H1 (cell line): Measurements from ENCODE around the gene RALA. TPM values are rescaled to one million over a fixed set of nuclear protein-coding genes. Genes with fewer than 3 reads are reported as not detected.

Source experiments
- CTCF ChIA-PET: fragments of 300-600 bp; sonication (Branson Sonifier 250); formaldehyde crosslinking; loops from one replicate; lab custom pipeline; 2021; ENCODE audit not compliant: partially characterized antibody; lab: Charles Lee
- POLR2A ChIA-PET: fragments of 300-600 bp; sonication (Branson Sonifier 250); formaldehyde crosslinking; loops from one replicate; lab custom pipeline; 2021; ENCODE audit warnings: inconsistent platforms; ENCODE audit not compliant: partially characterized antibody; lab: Charles Lee
- DNase-seq, 2 experiments: peaks; one replicate each; pipeline versions ENCODE4 v3.0.0 to v3.0.0-alpha.2; 2010 to 2022; ENCODE audit warnings: low spot score in 2 of 2, low read depth in 1 of 2, mixed read lengths in 1 of 2
- FAIRE-seq: peaks from 2 replicates; lab custom pipeline; 2011; peaks lifted over from hg19 to GRCh38; lab: Jason Lieb, UNC
- H2AFZ ChIP-seq: 2 replicates; pipeline ENCODE4 v1.8.1; 2012; ENCODE audit warnings: low read length, inconsistent platforms
- H2AK5ac ChIP-seq: 2 replicates; pipeline ENCODE4 v1.6.1; 2013; ENCODE audit warnings: low read depth, low read length
- H2BK120ac ChIP-seq: replicated peaks from 2 replicates; pipeline ENCODE3; 2013; ENCODE audit warnings: low read depth, low read length, inconsistent platforms
- H2BK12ac ChIP-seq: 2 replicates; pipeline ENCODE4 v1.6.1; 2013; ENCODE audit warnings: low read depth, low read length
- H2BK15ac ChIP-seq: 2 replicates; pipeline ENCODE4 v1.6.1; 2013; ENCODE audit warnings: low read length
- H2BK20ac ChIP-seq: 2 replicates; pipeline ENCODE4 v1.6.1; 2013; ENCODE audit warnings: low read length
- H2BK5ac ChIP-seq: 2 replicates; pipeline ENCODE4 v1.6.1; 2013; ENCODE audit warnings: low read depth, low read length
- H3K14ac ChIP-seq: 2 replicates; pipeline ENCODE4 v1.6.1; 2013; ENCODE audit warnings: inconsistent platforms; ENCODE audit not compliant: insufficient read length
- H3K18ac ChIP-seq: 2 replicates; pipeline ENCODE4 v1.6.1; 2013; ENCODE audit warnings: low read length; ENCODE audit errors: extremely low read depth
- H3K23ac ChIP-seq: 2 replicates; pipeline ENCODE4 v1.6.1; 2013; ENCODE audit warnings: inconsistent platforms; ENCODE audit not compliant: insufficient read length
- H3K23me2 ChIP-seq: 2 replicates; pipeline ENCODE4 v1.6.1; 2013; ENCODE audit warnings: low read depth, low read length
- H3K27ac ChIP-seq: 2 replicates; pipeline ENCODE4 v1.6.1; 2011; ENCODE audit warnings: low read depth, low read length, inconsistent platforms
- H3K27me3 ChIP-seq, 4 experiments: replicated peaks in 1 of 4; 1 replicate in 1 of 4; 2 replicates in 3 of 4; pipeline versions ENCODE4 v1.6.1 to v1.8.1; 2011 to 2013; ENCODE audit warnings: low read length in 3 of 4, mild to moderate bottlenecking in 3 of 4, inconsistent platforms in 2 of 4, mixed read lengths in 2 of 4, moderate library complexity in 1 of 4; ENCODE audit not compliant: control insufficient read depth in 3 of 4, insufficient read depth in 3 of 4; ENCODE audit errors: extremely low read depth in 1 of 4
- H3K36me3 ChIP-seq, 4 experiments: 2 replicates each; pipeline versions ENCODE4 v1.6.1 to v1.8.1; 2011 to 2013; ENCODE audit warnings: mild to moderate bottlenecking in 4 of 4, low read length in 3 of 4, moderate library complexity in 2 of 4, control low read depth in 1 of 4, inconsistent platforms in 1 of 4; ENCODE audit not compliant: insufficient read depth in 4 of 4, control insufficient read depth in 2 of 4
- H3K4ac ChIP-seq: replicated peaks from 2 replicates; pipeline ENCODE3; 2013; ENCODE audit warnings: low read length, low read depth, mixed read lengths, inconsistent platforms; ENCODE audit not compliant: insufficient read length
- H3K4me1 ChIP-seq, 4 experiments: replicated peaks in 1 of 4; 1 replicate in 1 of 4; 2 replicates in 3 of 4; pipeline versions ENCODE4 v1.6.1 to v1.8.1; 2011 to 2013; ENCODE audit warnings: low read length in 3 of 4, inconsistent platforms in 2 of 4, mixed read lengths in 1 of 4; ENCODE audit not compliant: insufficient read depth in 4 of 4, control insufficient read depth in 3 of 4
- H3K4me2 ChIP-seq, 2 experiments: 2 replicates each; pipeline versions ENCODE4 v1.6.1 to v1.8.1; 2011 to 2013; ENCODE audit warnings: low read depth in 2 of 2, low read length in 2 of 2, control low read depth in 1 of 2, inconsistent platforms in 1 of 2, mild to moderate bottlenecking in 1 of 2; ENCODE audit not compliant: insufficient read depth in 1 of 2
- H3K4me3 ChIP-seq, 4 experiments: fragments of 200-600, 300-600 bp in 1 of 4; sonication (generic), shearing (Covaris generic), sonication (Bioruptor Twin) in 1 of 4; 2 replicates each; pipeline versions ENCODE4 v1.5.1 to v1.8.1; 2011 to 2016; ENCODE audit warnings: low read length in 4 of 4, low read depth in 3 of 4, control low read depth in 2 of 4, inconsistent platforms in 2 of 4, mild to moderate bottlenecking in 2 of 4, mixed read lengths in 1 of 4, moderate library complexity in 1 of 4; ENCODE audit not compliant: insufficient read depth in 2 of 4; ENCODE audit errors: extremely low read depth in 1 of 4
- H3K56ac ChIP-seq: replicated peaks from 2 replicates; pipeline ENCODE3; 2013; ENCODE audit warnings: low read depth, mild to moderate bottlenecking, mixed read lengths, low read length, inconsistent platforms; ENCODE audit not compliant: insufficient read length
- H3K79me1 ChIP-seq: 2 replicates; pipeline ENCODE4 v1.6.1; 2013; ENCODE audit warnings: low read depth, low read length, control low read depth
- H3K79me2 ChIP-seq, 2 experiments: 2 replicates each; pipeline versions ENCODE4 v1.6.1 to v1.8.1; 2012 to 2013; ENCODE audit warnings: low read length in 2 of 2, mild to moderate bottlenecking in 2 of 2, inconsistent platforms in 1 of 2; ENCODE audit not compliant: insufficient read depth in 2 of 2, control insufficient read depth in 1 of 2
- H3K9ac ChIP-seq, 4 experiments: replicated peaks in 1 of 4; 1 replicate in 1 of 4; 2 replicates in 3 of 4; pipeline versions ENCODE4 v1.6.1 to v1.8.1; 2011 to 2013; ENCODE audit warnings: low read depth in 3 of 4, low read length in 3 of 4, control low read depth in 2 of 4, mild to moderate bottlenecking in 2 of 4, moderate library complexity in 2 of 4, inconsistent platforms in 1 of 4; ENCODE audit errors: extremely low read depth in 1 of 4
- H3K9me3 ChIP-seq, 2 experiments: 2 replicates each; pipeline versions ENCODE4 v1.6.1 to v1.8.1; 2012 to 2013; ENCODE audit warnings: mild to moderate bottlenecking in 2 of 2, moderate library complexity in 2 of 2, control low read depth in 1 of 2, inconsistent platforms in 1 of 2, low read depth in 1 of 2, low read length in 1 of 2, mixed read lengths in 1 of 2; ENCODE audit not compliant: insufficient read depth in 2 of 2
- H4K20me1 ChIP-seq, 2 experiments: replicated peaks in 1 of 2; 2 replicates each; pipeline versions ENCODE3 to v1.8.1; 2011 to 2013; ENCODE audit warnings: inconsistent platforms in 2 of 2, low read length in 2 of 2, mild to moderate bottlenecking in 1 of 2; ENCODE audit not compliant: insufficient read depth in 2 of 2, control insufficient read depth in 1 of 2
- H4K5ac ChIP-seq: 2 replicates; pipeline ENCODE4 v1.6.1; 2013; ENCODE audit warnings: low read length, low read depth, mixed read lengths, inconsistent platforms; ENCODE audit not compliant: insufficient read length
- H4K8ac ChIP-seq: 2 replicates; pipeline ENCODE4 v1.8.0; 2013; ENCODE audit warnings: mild to moderate bottlenecking, moderate library complexity, low read length, inconsistent platforms; ENCODE audit not compliant: insufficient read depth; ENCODE audit errors: extremely low read depth
- H4K91ac ChIP-seq: replicated peaks from 2 replicates; pipeline ENCODE3; 2013; ENCODE audit warnings: low read length, mixed read lengths, inconsistent platforms; ENCODE audit not compliant: insufficient read length
- JUN ChIP-seq: IDR thresholded peaks from 2 replicates; pipeline ENCODE4 v1.6.1; 2011; ENCODE audit warnings: low read depth, mild to moderate bottlenecking, improper control_type of control experiment, low read length
- NRF1 ChIP-seq: IDR thresholded peaks from 2 replicates; pipeline ENCODE4 v1.6.1; 2011; ENCODE audit warnings: mild to moderate bottlenecking, low read depth, low read length, improper control_type of control experiment
- POLR2A ChIP-seq, 2 experiments: IDR thresholded peaks; 1 replicate in 1 of 2; 2 replicates in 1 of 2; pipeline ENCODE4 v1.6.1; 2011; ENCODE audit warnings: low read depth in 2 of 2, low read length in 2 of 2, mild to moderate bottlenecking in 2 of 2; ENCODE audit errors: control extremely low read depth in 1 of 2
- POLR2AphosphoS5 ChIP-seq: IDR thresholded peaks from 2 replicates; pipeline ENCODE4 v1.6.1; 2011; ENCODE audit warnings: low read depth, low read length
- SIRT6 ChIP-seq: IDR thresholded peaks from one replicate; pipeline ENCODE4 v1.7.1; 2012; ENCODE audit warnings: low read length, inconsistent platforms
- WGBS, 2 experiments: shearing (Covaris generic) in 1 of 2; methylation state at CpG; one replicate each; pipeline versions ENCODE4 v1.1.6 to v1.1.7; 2013 to 2015; ENCODE audit warnings: low lambda C conversion rate in 2 of 2, mixed read lengths in 2 of 2, inconsistent platforms in 1 of 2, low coverage in 1 of 2, missing lambda C conversion rate in 1 of 2; ENCODE audit not compliant: insufficient replicate concordance in 2 of 2, insufficient coverage in 1 of 2, insufficient read length in 1 of 2; ENCODE audit errors: extremely low coverage in 1 of 2, missing lambda C conversion rate in 1 of 2; 5-methylcytosine and 5-hydroxymethylcytosine counted together
- polyA plus RNA-seq, 7 experiments: library from polyadenylated mRNA; depleted of rRNA in 3 of 7; stranded (reverse) in 5 of 7; unstranded in 2 of 7; fragments of >200 nt in 5 of 7; fragments of 200-250 nt in 2 of 7; gene quantifications; 1 replicate in 5 of 7; 2 replicates in 1 of 7; 4 replicates in 1 of 7; pipeline versions ENCODE4 v1.2.1 to v1.2.3, GENCODE V29; 2011 to 2013; ENCODE audit warnings: missing spikeins in 2 of 7, mixed read lengths in 2 of 7
- total RNA-seq: library from RNA; stranded (reverse); fragmentation: NEBNext Ultra II Directional; extraction: Animal tissue kit (Norgen Biotek cat#: 25700); gene quantifications from 2 replicates; pipeline ENCODE4 v1.2.1, GENCODE V29; 2021

RALA gene
- total and polyA plus RNA-seq, 2 of the 8 experiments (the other 6 are each of a cell fraction or from before 2014, with no cell fraction given): 24.1 to 72.8 TPM

DNA sequence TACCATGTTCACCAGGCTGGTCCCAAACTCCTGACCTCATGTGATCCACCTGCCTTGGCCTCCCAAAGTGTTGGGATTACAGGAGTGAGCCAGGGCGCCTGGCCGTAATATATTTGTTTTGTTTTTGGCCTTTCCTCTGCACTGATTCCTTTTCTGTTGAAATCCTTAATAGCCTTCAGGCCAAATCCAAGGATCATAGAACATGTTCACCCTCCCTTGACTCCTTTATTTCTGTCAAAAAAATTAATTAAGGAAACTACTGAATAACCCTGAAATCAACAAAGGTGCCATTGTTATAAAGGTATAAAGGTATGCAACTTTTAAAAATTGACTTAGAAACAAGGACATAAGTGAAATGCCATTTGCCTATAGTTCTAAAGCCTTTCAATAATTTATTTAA, 15.5 kb upstream of the RALA start:
- no peak overlapping the region for H2BK20ac ChIP-seq
- CTCF ChIA-PET: interaction anchor here (1.3 kb wide), 1 partner anchor 134 kb away, joined by 3 read pairs; no protein-coding TSS in a partner anchor

More for the DNA sequence above, 15.5 kb upstream of the RALA start:
- no peak overlapping the region for H3K27ac ChIP-seq
- H3K4ac ChIP-seq: no peak overlapping the region
- no peaks in the 10 kb centered on the region for H3K36me3 ChIP-seq
- FAIRE-seq (no peak), DNase-seq (no peak)
- H2BK120ac ChIP-seq: no peak overlapping the region
- no peak overlapping the region for H3K4me3 ChIP-seq
- H2AFZ ChIP-seq: no peak overlapping the region
- H3K23ac ChIP-seq: no peak overlapping the region
- no peaks in the 10 kb centered on the region; a peak in 1 of 4 replicates for H3K9me3 ChIP-seq
- H3K56ac ChIP-seq: no peak overlapping the region
- H4K91ac ChIP-seq: no peak overlapping the region
- no peak overlapping the region for H3K4me2 ChIP-seq
- H2AK5ac ChIP-seq: no peak overlapping the region
- TF ChIP-seq NRF1 (no peak), POLR2A (IDR thresholded peaks at IDR 0.05; ENCODE audit: control extremely low read depth in 1 of 2, low read depth in 2 of 2, low read length in 2 of 2) (no peak), JUN (no peak), POLR2AphosphoS5 (no peak), SIRT6 (no peak)
- POLR2A ChIA-PET: interaction anchor here (1.2 kb wide), 1 partner anchor 14 kb away, joined by 3 read pairs; no protein-coding TSS in a partner anchor
- H4K5ac ChIP-seq: no peak overlapping the region
- 100% methylated on average over 2 of the region's 2 CpGs; no CpG with 5 or more reads in 1 of the 2 experiments for WGBS, 2 experiments
- no peak overlapping the region for H2BK12ac ChIP-seq
- no peaks in the 10 kb centered on the region for H3K79me2 ChIP-seq
- no peak overlapping the region for H4K8ac ChIP-seq
- peaks cover 0 to 10% (median 6%) of the 10 kb centered on the region in 4 experiments; a peak in 4 of 7 replicates for H3K27me3 ChIP-seq
- peaks cover 0 to 4% (median 2%) of the 10 kb centered on the region in 4 experiments; a peak in 4 of 7 replicates for H3K4me1 ChIP-seq
- H3K14ac ChIP-seq: no peak overlapping the region
- no peaks in the 10 kb centered on the region for H3K23me2 ChIP-seq
- no peaks in the 10 kb centered on the region for H4K20me1 ChIP-seq
- no peak overlapping the region for H2BK5ac ChIP-seq
- no peaks in the 10 kb centered on the region for H3K79me1 ChIP-seq
- no peak overlapping the region for H3K18ac ChIP-seq
- H3K9ac ChIP-seq: no peak overlapping the region
- no peak overlapping the region for H2BK15ac ChIP-seq
